GM12873 (cell line): ENCODE data around the gene CHST13.

ENCODE experiments used
- TF ChIP-seq, protein P1 (sequence below): IDR thresholded peaks from 2 replicates; pipeline ENCODE4 v1.5.1; 2012; ENCODE audit warnings: low read depth, mild to moderate bottlenecking, moderate library complexity, low read length, control low read depth; ENCODE audit not compliant: insufficient read depth; ENCODE audit errors: missing control alignments

Gene CHST13

DNA sequence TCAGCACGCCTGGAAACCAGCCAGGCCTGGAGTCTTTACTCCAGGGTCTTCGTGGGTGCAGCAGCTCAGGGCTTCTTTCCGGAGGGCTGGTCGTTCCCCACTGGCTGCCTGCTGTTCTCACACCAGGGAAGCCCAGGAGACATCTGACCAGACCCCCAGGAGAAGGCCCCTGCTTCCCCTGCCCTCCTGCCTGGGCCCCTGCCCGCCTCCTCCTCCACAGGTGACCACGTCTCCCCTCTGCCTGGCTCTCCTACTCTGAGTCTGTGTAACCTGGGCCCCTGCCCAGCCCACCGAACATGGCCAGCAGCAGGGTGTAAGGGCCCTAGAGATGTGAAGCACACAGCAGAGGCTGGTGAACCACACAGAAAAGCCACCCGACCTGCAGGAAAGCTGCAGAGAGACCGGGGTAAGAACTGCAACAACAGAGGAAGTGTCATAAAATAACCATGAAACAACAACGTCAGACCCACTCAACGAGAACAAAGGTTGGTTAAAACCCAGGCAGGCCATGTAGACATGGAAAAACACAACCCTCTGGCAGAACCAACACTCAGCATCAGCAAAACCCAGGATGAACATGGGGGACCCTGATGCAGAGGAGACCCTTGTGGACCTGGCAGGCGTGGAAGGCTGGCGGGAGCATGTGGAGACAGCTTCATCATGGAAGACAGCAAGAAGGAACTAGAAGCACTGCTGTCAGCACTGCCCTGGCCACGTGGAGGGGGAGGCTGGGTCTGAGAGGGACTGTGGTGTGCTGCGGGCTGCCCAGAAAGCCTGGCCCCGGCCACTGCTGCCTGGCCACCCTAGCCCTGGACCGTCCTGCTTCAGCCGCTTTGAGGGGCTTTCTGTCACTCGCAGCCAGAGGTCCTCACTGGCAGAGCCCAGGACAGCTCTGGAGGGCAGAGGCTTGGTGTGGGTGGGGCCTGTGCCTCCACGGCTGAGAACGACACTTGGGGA is 26.8 kb upstream of the CHST13 start:
- TF ChIP-seq, protein P1, sequence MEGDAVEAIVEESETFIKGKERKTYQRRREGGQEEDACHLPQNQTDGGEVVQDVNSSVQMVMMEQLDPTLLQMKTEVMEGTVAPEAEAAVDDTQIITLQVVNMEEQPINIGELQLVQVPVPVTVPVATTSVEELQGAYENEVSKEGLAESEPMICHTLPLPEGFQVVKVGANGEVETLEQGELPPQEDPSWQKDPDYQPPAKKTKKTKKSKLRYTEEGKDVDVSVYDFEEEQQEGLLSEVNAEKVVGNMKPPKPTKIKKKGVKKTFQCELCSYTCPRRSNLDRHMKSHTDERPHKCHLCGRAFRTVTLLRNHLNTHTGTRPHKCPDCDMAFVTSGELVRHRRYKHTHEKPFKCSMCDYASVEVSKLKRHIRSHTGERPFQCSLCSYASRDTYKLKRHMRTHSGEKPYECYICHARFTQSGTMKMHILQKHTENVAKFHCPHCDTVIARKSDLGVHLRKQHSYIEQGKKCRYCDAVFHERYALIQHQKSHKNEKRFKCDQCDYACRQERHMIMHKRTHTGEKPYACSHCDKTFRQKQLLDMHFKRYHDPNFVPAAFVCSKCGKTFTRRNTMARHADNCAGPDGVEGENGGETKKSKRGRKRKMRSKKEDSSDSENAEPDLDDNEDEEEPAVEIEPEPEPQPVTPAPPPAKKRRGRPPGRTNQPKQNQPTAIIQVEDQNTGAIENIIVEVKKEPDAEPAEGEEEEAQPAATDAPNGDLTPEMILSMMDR: no peak

DNA sequence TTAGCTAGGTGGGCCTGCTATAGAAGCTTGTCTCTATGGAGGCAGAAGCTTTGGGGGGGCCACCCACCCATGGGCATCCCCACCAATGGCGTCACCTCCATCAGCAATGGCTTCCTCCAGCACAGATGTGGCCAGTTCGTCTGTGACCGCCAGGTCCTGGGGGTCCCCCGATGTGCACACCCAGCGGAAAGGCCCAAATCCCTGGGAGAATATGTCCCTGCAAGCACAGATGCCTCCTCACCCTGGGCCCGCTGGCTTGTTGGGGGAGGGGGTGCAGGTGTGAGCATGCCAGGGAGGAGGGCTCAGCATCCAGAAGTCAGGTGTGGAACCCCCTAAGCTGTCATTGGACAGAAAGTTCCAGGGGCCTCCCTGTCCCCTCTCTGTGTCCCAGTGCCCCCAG is 26.0 kb upstream of the CHST13 start:
- TF ChIP-seq, protein P1: no peak

DNA sequence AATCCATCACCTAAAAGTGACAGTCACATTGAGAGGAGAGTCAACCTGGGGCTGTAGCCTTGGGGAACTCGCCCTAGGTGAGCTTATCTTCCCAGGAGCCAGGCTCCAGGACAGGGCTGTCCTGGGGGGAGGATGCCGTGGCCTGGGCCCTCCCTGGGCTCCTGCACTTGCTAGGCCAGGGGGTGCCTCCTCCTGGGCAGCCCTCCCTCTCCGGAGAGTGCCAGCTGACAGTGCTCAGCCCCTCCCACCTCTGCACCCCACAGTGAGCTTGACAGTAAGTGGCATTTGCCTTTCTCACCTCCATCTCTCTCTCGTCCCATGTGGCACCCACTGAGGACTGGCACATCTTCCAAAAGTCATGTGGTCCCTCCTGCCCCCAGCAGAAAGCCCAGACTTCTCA is 25.5 kb upstream of the CHST13 start:
- TF ChIP-seq, protein P1: no peak

DNA sequence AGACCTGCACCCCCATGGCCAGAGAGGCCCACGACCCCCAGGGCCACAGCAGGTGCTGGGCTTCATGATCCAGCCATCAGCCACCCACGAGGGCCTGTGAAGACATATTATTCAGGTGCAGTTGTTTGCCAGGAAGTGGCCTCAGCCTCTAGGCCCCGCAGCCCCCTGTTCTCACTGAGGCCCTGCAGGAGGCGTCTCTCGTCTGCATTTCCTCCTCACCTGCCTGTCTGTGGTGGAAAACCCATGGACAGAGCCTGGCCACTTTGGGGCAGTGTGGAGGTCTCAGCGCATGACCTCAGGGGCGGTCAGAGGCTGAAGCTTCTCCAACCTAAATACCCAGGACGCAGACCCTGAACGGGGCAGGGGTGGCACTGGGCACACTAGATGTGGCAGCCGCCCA is 25.0 kb upstream of the CHST13 start:
- TF ChIP-seq, protein P1: no peak

DNA sequence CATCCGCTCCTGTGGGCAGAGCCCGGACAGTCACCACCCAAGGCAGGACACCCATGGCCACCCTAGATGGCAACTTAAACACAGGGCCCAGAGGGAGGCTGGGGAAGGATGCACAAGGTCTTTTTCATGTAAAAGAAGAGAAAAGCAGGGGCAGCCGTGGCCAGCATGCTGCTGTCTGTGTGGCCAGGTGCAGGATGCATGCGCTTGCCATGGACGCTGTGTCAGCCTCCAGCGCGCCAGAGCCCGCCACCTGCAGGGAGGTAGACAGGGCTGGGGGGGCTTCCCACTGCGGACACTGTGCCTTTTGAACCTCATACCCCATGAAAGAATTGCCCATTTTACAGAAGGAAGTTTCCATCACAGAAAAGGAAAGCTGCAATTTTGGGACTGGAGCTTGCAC is 24.6 kb upstream of the CHST13 start:
- TF ChIP-seq, protein P1: no peak

DNA sequence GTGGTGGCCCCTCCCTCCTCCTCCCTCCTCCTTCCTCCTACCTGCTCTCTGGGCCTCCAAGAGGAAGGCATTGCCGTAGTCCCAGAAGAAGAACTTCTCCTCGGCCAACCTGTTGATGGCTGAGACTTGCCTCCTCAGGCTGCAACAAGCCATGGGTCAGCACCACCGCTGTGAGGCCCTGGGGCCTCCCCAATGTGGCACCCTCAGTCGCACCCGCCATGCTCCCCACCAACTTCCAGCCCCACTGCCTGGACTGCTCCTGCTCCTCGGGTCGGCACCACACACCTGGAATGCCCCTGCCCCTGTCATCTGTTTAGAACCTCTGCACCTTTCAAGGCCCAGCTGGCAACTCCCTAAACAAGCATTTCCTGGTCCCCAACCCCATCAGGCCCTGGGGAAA is 23.9 kb upstream of the CHST13 start:
- TF ChIP-seq, protein P1: no peak

DNA sequence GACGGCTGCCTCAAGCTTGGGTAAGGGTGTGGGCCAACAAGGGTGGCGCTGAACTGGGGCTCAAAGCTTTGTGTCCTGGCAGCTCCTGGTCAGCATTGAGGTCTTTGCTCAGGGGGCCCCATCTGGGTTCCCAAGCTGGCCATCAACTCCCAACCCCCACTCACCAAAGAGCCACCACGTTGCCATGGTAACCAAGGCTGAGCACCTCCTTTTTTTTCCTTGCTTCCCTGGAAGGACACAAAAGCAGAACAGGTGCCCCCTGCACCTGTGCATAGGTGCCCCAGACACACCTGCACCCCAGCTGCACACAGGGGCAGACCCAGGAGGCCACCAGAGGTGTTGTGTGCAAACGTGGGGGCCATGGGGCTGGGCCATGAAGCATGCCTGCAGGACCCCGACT is 22.9 kb upstream of the CHST13 start:
- TF ChIP-seq, protein P1: no peak
